ENCODE data around the gene LAIR2. TPM values are rescaled to one million over a fixed set of nuclear protein-coding genes. Genes with fewer than 3 reads are reported as not detected.
A peak's percentile ranks its signal among the peaks of the same experiment; 100 is the strongest.

Gene LAIR2
- total RNA-seq, 1 experiment from 2014 or later: not detected

DNA sequence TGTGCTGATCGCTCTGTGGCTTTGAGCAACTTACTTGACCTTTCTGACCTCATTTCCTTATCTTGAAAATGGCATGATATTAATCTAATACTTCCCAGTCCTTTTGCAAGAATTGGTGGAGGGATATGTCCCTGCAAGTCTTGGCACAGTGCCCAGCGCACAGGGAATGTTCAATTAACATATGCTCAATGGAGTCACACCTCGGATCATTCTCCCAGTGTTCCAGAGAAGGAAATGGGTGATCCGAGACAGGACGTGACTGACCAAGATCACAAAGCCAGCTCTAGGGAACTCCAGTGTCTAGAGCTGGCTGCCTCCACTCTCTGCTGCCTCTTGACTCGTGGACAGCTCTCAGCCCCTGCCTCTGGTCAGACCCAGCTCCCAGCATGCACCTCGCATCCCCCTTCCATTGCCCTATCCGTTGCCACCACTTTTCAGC, 33.1 kb upstream of the LAIR2 start:
- Histone ChIP-seq H3K36me3 (ENCODE audit: insufficient read depth, low read length, poor library complexity, severe bottlenecking) (peaks cover 3% of the 10 kb centered on the region), H3K9me3 (ENCODE audit: low read depth, low read length, poor library complexity, severe bottlenecking) (no peaks in the 10 kb centered on the region), H3K4me1 (ENCODE audit: insufficient read depth, low read length, poor library complexity, severe bottlenecking) (peaks cover 40% of the 10 kb centered on the region), H3K27me3 (replicated peaks; ENCODE audit: insufficient read depth, low read depth, low read length, poor library complexity) (no peaks in the 10 kb centered on the region), H3K27ac (ENCODE audit: low read depth, low read length, poor library complexity, severe bottlenecking) (peak overlapping the region; percentile 85), H3K4me3 (ENCODE audit: low read depth, low read length, poor library complexity, severe bottlenecking) (no peak overlapping the region)
- intact Hi-C loops (cut with micrococcal nuclease; ENCODE audit: unreplicated experiment): no loop called here
- POLR2A ChIA-PET (ENCODE audit: low non-redundant PET): interaction anchor here (0.7 kb wide), 1 partner anchor 16 kb away, joined by 14 read pairs; no protein-coding TSS in a partner anchor
- CTCF ChIA-PET: no interaction called here
- no peak for TF ChIP-seq EZH2 (IDR thresholded peaks at IDR 0.05; ENCODE audit: borderline replicate concordance, low read depth, low read length, poor library complexity, severe bottlenecking)
- TF ChIP-seq, protein P1, sequence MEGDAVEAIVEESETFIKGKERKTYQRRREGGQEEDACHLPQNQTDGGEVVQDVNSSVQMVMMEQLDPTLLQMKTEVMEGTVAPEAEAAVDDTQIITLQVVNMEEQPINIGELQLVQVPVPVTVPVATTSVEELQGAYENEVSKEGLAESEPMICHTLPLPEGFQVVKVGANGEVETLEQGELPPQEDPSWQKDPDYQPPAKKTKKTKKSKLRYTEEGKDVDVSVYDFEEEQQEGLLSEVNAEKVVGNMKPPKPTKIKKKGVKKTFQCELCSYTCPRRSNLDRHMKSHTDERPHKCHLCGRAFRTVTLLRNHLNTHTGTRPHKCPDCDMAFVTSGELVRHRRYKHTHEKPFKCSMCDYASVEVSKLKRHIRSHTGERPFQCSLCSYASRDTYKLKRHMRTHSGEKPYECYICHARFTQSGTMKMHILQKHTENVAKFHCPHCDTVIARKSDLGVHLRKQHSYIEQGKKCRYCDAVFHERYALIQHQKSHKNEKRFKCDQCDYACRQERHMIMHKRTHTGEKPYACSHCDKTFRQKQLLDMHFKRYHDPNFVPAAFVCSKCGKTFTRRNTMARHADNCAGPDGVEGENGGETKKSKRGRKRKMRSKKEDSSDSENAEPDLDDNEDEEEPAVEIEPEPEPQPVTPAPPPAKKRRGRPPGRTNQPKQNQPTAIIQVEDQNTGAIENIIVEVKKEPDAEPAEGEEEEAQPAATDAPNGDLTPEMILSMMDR (conservative IDR thresholded peaks at IDR 0.05; ENCODE audit: low read depth, low read length): no peak
- DNase-seq (ENCODE audit: low spot score): peak; percentile 55
- no TSS peak for BruUV-seq (replicated peaks)

DNA sequence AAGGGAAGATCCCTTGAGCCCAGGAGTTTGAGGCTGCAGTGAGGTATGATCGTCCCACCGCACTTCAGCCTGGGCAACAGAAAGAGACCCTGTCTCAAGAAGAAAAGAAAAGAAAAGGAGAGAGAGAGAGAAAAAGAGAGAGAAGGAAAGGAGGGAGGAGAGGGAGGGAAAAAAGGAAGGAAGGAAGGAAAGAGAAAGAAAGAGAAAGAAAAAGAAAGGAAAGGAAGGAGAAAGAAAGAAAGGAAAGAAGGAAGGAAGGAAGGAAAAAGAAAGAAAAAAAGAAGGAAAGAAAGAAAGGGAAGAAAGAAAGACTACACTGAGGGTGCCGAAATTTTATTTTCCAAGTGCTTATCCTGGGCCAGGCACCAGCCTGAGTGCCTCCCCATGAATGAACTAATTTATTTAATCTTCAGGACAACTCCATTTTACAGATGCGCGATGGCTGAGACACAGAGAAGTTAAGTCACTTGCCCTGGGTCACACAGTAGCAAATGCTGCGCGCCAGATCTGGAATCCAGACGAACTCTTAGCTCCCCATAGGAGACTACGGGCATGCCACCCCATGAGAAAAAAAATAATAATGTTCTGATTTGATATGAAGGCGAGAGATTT, 32.2 kb upstream of the LAIR2 start:
- CTCF ChIA-PET: no interaction called here
- Histone ChIP-seq H3K9me3 (ENCODE audit: low read depth, low read length, poor library complexity, severe bottlenecking) (no peaks in the 10 kb centered on the region), H3K4me1 (ENCODE audit: insufficient read depth, low read length, poor library complexity, severe bottlenecking) (peaks cover 36% of the 10 kb centered on the region), H3K36me3 (ENCODE audit: insufficient read depth, low read length, poor library complexity, severe bottlenecking) (no peaks in the 10 kb centered on the region), H3K4me3 (ENCODE audit: low read depth, low read length, poor library complexity, severe bottlenecking) (peak overlapping the region; percentile 69), H3K27me3 (replicated peaks; ENCODE audit: insufficient read depth, low read depth, low read length, poor library complexity) (no peaks in the 10 kb centered on the region), H3K27ac (ENCODE audit: low read depth, low read length, poor library complexity, severe bottlenecking) (peak overlapping the region; percentile 85)
- TSS peak; percentile 37 for BruUV-seq (replicated peaks)
- TF ChIP-seq, protein P1 (conservative IDR thresholded peaks at IDR 0.05; ENCODE audit: low read depth, low read length): no peak
- no peak for TF ChIP-seq EZH2 (IDR thresholded peaks at IDR 0.05; ENCODE audit: borderline replicate concordance, low read depth, low read length, poor library complexity, severe bottlenecking)
- DNase-seq (ENCODE audit: low spot score): no peak
- intact Hi-C loops (cut with micrococcal nuclease; ENCODE audit: unreplicated experiment): no loop called here
- POLR2A ChIA-PET (ENCODE audit: low non-redundant PET): no interaction called here

DNA sequence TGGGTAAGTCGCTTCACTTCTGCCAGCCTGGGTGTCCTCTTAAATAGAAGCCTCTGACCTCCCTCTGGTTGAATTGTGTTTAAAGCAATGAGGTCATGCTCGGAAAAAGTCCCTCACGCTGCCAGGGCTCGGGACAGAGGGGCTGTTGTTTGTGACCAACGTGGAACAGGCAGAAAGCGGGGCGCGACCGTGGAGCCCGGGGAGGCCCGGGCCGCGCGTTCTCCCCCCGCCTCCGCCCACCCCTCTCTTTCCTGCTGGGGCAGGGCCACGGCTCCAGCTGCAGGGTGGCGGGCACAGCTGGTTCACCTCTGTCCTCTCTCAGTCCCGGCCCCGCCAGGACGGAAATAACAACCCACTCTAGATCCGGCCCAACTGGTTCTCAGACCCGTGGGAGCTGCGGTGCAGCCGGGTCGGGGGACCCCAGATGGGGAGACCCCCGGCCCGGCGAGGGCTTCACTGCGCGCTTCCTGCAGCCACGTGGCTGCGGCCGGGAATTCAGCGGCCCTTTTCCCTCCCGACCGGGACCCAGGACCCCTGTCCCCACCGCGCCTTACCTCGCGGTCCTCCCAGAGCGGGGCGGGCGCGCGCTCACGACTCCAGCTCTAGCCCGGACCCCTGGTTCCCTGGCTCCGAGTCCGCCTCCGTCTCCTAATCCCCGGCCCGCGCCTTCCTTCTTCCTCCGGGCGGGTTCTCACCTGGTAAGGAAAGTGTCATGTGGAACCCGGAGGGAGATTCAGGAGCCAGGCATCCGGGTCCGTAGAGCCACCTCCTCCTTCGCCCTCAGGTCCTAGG, 31.4 kb upstream of the LAIR2 start:
- Histone ChIP-seq H3K27ac (ENCODE audit: low read depth, low read length, poor library complexity, severe bottlenecking) (peak overlapping the region; percentile 85), H3K36me3 (ENCODE audit: insufficient read depth, low read length, poor library complexity, severe bottlenecking) (no peaks in the 10 kb centered on the region), H3K4me3 (ENCODE audit: low read depth, low read length, poor library complexity, severe bottlenecking) (peak overlapping the region; percentile 69), H3K27me3 (replicated peaks; ENCODE audit: insufficient read depth, low read depth, low read length, poor library complexity) (no peaks in the 10 kb centered on the region), H3K4me1 (ENCODE audit: insufficient read depth, low read length, poor library complexity, severe bottlenecking) (peaks cover 36% of the 10 kb centered on the region), H3K9me3 (ENCODE audit: low read depth, low read length, poor library complexity, severe bottlenecking) (no peaks in the 10 kb centered on the region)
- intact Hi-C loops (cut with micrococcal nuclease; ENCODE audit: unreplicated experiment): no loop called here
- no TSS peak for BruUV-seq (replicated peaks)
- TF ChIP-seq, protein P1 (conservative IDR thresholded peaks at IDR 0.05; ENCODE audit: low read depth, low read length): no peak
- TF ChIP-seq EZH2 (IDR thresholded peaks at IDR 0.05; ENCODE audit: borderline replicate concordance, low read depth, low read length, poor library complexity, severe bottlenecking): no peak
- peak; percentile 42 for DNase-seq (ENCODE audit: low spot score)
- POLR2A ChIA-PET (ENCODE audit: low non-redundant PET): no interaction called here
- CTCF ChIA-PET: no interaction called here

All from A673 (cell line).